AG10803 (cell line): ENCODE measurements around the gene NEAT1.

Experiments
- DNase-seq: peaks from one replicate; pipeline ENCODE4 v3.0.0; 2010; ENCODE audit warnings: low read depth
- H3K4me3 ChIP-seq: 2 replicates; pipeline ENCODE4 v1.5.1; 2011; ENCODE audit warnings: mild to moderate bottlenecking, low read length, control low read depth
- TF ChIP-seq, protein P1 (sequence below): conservative IDR thresholded peaks from 2 replicates; pipeline ENCODE4 v1.5.1; 2011; ENCODE audit warnings: mild to moderate bottlenecking, low read length, control low read depth, inconsistent platforms

NEAT1 gene

GRCh38 chr11:65416341-65416824 is 6.2 kb upstream of the NEAT1 start:
- TF ChIP-seq, protein P1, sequence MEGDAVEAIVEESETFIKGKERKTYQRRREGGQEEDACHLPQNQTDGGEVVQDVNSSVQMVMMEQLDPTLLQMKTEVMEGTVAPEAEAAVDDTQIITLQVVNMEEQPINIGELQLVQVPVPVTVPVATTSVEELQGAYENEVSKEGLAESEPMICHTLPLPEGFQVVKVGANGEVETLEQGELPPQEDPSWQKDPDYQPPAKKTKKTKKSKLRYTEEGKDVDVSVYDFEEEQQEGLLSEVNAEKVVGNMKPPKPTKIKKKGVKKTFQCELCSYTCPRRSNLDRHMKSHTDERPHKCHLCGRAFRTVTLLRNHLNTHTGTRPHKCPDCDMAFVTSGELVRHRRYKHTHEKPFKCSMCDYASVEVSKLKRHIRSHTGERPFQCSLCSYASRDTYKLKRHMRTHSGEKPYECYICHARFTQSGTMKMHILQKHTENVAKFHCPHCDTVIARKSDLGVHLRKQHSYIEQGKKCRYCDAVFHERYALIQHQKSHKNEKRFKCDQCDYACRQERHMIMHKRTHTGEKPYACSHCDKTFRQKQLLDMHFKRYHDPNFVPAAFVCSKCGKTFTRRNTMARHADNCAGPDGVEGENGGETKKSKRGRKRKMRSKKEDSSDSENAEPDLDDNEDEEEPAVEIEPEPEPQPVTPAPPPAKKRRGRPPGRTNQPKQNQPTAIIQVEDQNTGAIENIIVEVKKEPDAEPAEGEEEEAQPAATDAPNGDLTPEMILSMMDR: peak; percentile 87
- H3K4me3 ChIP-seq: peak overlapping the region; percentile 56
- DNase-seq: peak; percentile 74

DNA sequence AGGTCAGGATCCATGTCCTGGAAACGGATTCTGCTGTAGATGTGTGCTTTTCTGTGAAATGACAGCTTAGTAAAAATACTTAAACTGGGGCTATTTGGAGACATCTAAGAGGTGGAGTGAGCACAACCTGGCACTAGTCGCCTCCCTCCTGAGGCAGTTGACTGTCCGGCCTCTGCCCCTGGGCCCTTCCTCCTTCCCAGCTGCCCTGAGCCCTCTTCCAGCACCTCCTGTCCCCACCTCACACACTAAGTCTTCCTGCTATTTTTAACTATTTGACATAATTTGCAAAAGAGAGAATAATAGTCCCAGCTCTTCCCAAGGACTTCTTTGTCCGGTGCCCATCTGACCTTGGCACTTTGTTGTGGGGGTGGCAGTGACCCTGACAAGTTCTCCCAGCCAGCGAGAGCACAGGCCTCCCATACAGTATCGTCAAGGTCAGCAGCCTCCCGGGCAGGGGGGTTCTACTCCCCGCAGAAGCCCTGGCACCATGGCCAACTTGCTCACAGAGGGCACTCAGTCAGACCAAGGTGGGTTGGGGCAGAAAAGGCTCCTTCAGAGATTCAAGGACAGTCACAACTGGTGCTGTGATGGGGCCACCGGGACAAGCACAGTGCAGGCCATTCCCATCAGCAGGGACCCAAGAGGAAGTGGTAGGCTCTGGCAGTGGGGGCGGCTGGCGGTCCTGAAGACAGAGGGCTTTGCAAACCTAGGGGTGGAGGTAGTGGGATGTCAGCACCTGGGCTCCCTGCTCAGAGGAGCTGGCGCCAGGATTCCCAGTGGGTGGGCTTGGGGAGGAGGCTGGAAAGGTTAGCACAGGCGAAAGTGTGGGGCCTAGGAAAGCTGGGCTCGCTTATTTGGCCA is 5.5 kb upstream of the NEAT1 start:
- DNase-seq: peak; percentile 13
- peak overlapping the region; percentile 56 for H3K4me3 ChIP-seq
- TF ChIP-seq, protein P1: no peak

- H3K4me3 ChIP-seq: peak overlapping the region; percentile 56
- peak; percentile 46 for DNase-seq
- TF ChIP-seq, protein P1: no peak
Measured at GRCh38 chr11:65417702-65418430, 4.7 kb upstream of the NEAT1 start.

DNA sequence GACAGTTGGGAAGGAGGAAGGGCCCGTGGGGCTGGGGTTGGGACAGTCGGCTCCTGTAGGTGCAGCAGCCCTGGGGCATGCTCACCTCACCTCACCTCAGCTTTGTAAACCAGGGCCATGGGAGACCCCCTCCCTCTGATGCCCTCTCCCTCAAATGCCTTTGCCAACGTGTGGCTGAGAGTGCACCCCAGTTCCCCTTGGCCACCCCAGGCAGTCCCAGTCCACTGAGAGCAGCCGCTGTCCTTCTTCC is 4.2 kb upstream of the NEAT1 start:
- DNase-seq: no peak
- peak overlapping the region; percentile 56 for H3K4me3 ChIP-seq
- TF ChIP-seq, protein P1: no peak

DNA sequence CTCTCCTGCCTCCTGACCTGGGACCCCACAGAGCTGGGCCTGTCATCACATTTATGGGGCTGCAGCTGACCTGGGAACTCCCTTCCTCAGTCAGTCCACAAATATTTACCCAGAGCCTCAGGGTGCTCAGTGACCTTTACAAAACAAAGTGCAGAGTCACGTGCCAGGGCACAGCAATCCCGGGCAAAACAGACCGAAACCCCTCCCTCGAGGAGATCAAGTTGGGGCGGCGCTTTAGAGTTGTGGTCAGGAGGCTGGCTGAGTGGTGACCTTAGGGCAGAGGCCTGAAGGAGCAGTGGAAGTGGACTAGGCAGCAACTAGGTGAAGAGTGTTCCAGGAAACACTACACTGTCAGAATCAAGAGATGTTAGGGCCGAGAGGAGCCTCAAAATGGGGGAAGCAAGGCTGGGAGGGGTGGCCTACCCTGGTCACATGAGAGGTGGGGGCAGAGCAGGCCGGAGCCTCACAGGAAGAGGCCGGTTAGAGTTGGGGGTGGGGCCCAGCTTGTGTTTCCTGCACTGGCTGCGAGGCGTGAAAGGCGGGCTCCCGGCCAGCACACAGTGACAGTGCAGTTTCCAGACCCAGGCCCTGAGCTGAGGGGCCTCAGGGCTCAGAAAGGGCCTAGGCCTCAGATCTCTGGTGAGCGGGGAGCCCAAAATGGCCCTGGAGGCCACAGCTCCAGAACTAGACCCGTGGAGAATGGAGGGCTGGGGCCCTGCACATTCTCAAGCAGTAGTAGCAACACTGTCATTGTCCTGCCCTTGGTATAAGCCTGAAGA is 3.7 kb upstream of the NEAT1 start:
- peak overlapping the region; percentile 57 for H3K4me3 ChIP-seq
- TF ChIP-seq, protein P1: no peak
- peak; percentile 95 for DNase-seq

- peak overlapping the region; percentile 57 for H3K4me3 ChIP-seq
- no peak for DNase-seq
- TF ChIP-seq, protein P1: no peak
Measured at GRCh38 chr11:65419460-65419771, 3.2 kb upstream of the NEAT1 start.
